Endothelial cell of umbilical vein (primary cell): ENCODE measurements around the gene ANKMY1. TPM values are rescaled to one million over a fixed set of nuclear protein-coding genes. Genes with fewer than 3 reads are reported as not detected.

Source experiments
- BruUV-seq: library from RNA; stranded (reverse); fragments of 400-500 nt; replicated peaks from 2 replicates; lab custom pipeline; 2021; lab: Mats Ljungman, UMichigan
- CTCF ChIA-PET: fragments of 300-600, 350-600 bp; sonication (Branson Sonifier 250); formaldehyde crosslinking; loops from one replicate; lab custom pipeline; 2021; ENCODE audit warnings: antibody characterized with exemption, inconsistent platforms; lab: Charles Lee
- POLR2A ChIA-PET: fragments of 300-600, 350-600 bp; sonication (Branson Sonifier 250); formaldehyde crosslinking; loops from one replicate; lab custom pipeline; 2021; ENCODE audit warnings: antibody characterized with exemption, inconsistent platforms; lab: Charles Lee
- DNase-seq: peaks from one replicate; pipeline ENCODE4 v3.0.0-alpha.2; 2011; ENCODE audit warnings: low read depth, low spot score
- FAIRE-seq: peaks from 2 replicates; lab custom pipeline; 2011; peaks lifted over from hg19 to GRCh38; lab: Jason Lieb, UNC
- H2AFZ ChIP-seq: 2 replicates; pipeline ENCODE4 v1.6.0; 2012; ENCODE audit warnings: low read depth, low read length, control low read depth, inconsistent platforms
- H3K27ac ChIP-seq: 2 replicates; pipeline ENCODE4 v1.5.1; 2011; ENCODE audit warnings: low read depth, mild to moderate bottlenecking, control low read depth, low read length, moderate library complexity; ENCODE audit not compliant: insufficient read depth
- H3K27me3 ChIP-seq, 2 experiments: 2 replicates each; pipeline versions ENCODE4 v1.6.0 to v1.6.1; 2011; ENCODE audit warnings: low read length in 2 of 2, mixed read lengths in 1 of 2; ENCODE audit not compliant: control insufficient read depth in 2 of 2, insufficient read depth in 2 of 2
- H3K36me3 ChIP-seq, 2 experiments: 2 replicates in 1 of 2; 3 replicates in 1 of 2; pipeline ENCODE4 v1.5.1; 2011; ENCODE audit warnings: low read length in 2 of 2, mild to moderate bottlenecking in 1 of 2, moderate library complexity in 1 of 2; ENCODE audit not compliant: control insufficient read depth in 2 of 2, insufficient read depth in 2 of 2; ENCODE audit errors: extremely low read depth in 1 of 2
- H3K4me1 ChIP-seq: 3 replicates; pipeline ENCODE4 v1.5.1; 2011; ENCODE audit warnings: mild to moderate bottlenecking, low read length; ENCODE audit not compliant: control insufficient read depth, insufficient read depth; ENCODE audit errors: extremely low read depth
- H3K4me2 ChIP-seq: 2 replicates; pipeline ENCODE4 v1.6.1; 2011; ENCODE audit warnings: low read length, control low read depth, mixed read lengths; ENCODE audit not compliant: insufficient read depth
- H3K4me3 ChIP-seq, 3 experiments: fragments of 200-600 bp in 1 of 3; sonication (generic), shearing (Covaris generic) in 1 of 3; replicated peaks in 1 of 3; 2 replicates each; pipeline ENCODE4 v1.5.1; 2011 to 2016; ENCODE audit warnings: control low read depth in 3 of 3, low read length in 3 of 3, mild to moderate bottlenecking in 2 of 3, inconsistent platforms in 1 of 3, low read depth in 1 of 3, moderate library complexity in 1 of 3; ENCODE audit not compliant: insufficient read depth in 1 of 3
- H3K79me2 ChIP-seq: 2 replicates; pipeline ENCODE4 v1.6.0; 2012; ENCODE audit warnings: low read length, inconsistent platforms; ENCODE audit not compliant: control insufficient read depth, insufficient read depth
- H3K9ac ChIP-seq: replicated peaks from 2 replicates; pipeline ENCODE3; 2011; ENCODE audit warnings: low read length, control low read depth; ENCODE audit not compliant: insufficient read depth; ENCODE audit errors: extremely low read depth
- H3K9me1 ChIP-seq: replicated peaks from 3 replicates; pipeline ENCODE4 v1.6.0; 2011; ENCODE audit warnings: mild to moderate bottlenecking, low read length; ENCODE audit not compliant: control insufficient read depth, insufficient read depth; ENCODE audit errors: extremely low read depth
- H3K9me3 ChIP-seq: replicated peaks from 2 replicates; pipeline ENCODE4 v1.5.1; 2012; ENCODE audit warnings: low read length, inconsistent platforms; ENCODE audit not compliant: control insufficient read depth, insufficient read depth
- H4K20me1 ChIP-seq: replicated peaks from 2 replicates; pipeline ENCODE3; 2011; ENCODE audit warnings: mild to moderate bottlenecking, low read length; ENCODE audit not compliant: control insufficient read depth, insufficient read depth; ENCODE audit errors: extremely low read depth
- CTCF ChIP-seq, 2 donors: IDR thresholded peaks; 1 replicate in 1 of 2; 2 replicates in 1 of 2; pipeline ENCODE4 v1.5.1; 2011; ENCODE audit warnings: low read length in 2 of 2, mild to moderate bottlenecking in 2 of 2, moderate library complexity in 2 of 2, control low read depth in 1 of 2, inconsistent platforms in 1 of 2, low read depth in 1 of 2; ENCODE audit not compliant: insufficient read depth in 1 of 2; ENCODE audit errors: extremely low read depth in 1 of 2
- EZH2 ChIP-seq: IDR thresholded peaks from 2 replicates; pipeline ENCODE4 v1.6.1; 2012; ENCODE audit warnings: borderline replicate concordance, low read depth, mild to moderate bottlenecking, moderate library complexity, low read length, inconsistent platforms; ENCODE audit not compliant: severe bottlenecking
- FOS ChIP-seq: IDR thresholded peaks from 2 replicates; pipeline ENCODE4 v1.6.1; 2011; ENCODE audit warnings: mild to moderate bottlenecking, low read length, moderate library complexity, borderline replicate concordance; ENCODE audit not compliant: insufficient read depth
- GATA2 ChIP-seq: IDR thresholded peaks from 2 replicates; pipeline ENCODE4 v1.7.0; 2011; ENCODE audit warnings: low read depth, mild to moderate bottlenecking, moderate library complexity, mixed read lengths, low read length; ENCODE audit not compliant: insufficient read length, insufficient read depth
- JUN ChIP-seq: IDR thresholded peaks from 2 replicates; pipeline ENCODE4 v1.6.1; 2011; ENCODE audit warnings: borderline replicate concordance, low read depth; ENCODE audit not compliant: insufficient read length, insufficient read depth
- MAX ChIP-seq: IDR thresholded peaks from 2 replicates; pipeline ENCODE4 v1.6.1; 2011; ENCODE audit not compliant: insufficient read depth, insufficient read length
- MYC ChIP-seq: IDR thresholded peaks from one replicate; pipeline ENCODE4 v1.6.1; 2011; ENCODE audit warnings: mild to moderate bottlenecking, low read depth, low read length
- POLR2A ChIP-seq: IDR thresholded peaks from 2 replicates; pipeline ENCODE4 v1.6.1; 2012; ENCODE audit warnings: low read depth, mild to moderate bottlenecking, control low read depth, low read length
- POLR2AphosphoS5 ChIP-seq: IDR thresholded peaks from 2 replicates; pipeline ENCODE4 v1.6.1; 2012; ENCODE audit warnings: low read depth, mild to moderate bottlenecking, control low read depth, low read length, moderate library complexity; ENCODE audit not compliant: insufficient read depth
- dilution Hi-C: fragments of 300-500 bp; cut with MboI; formaldehyde crosslinking; loops from one replicate; pipeline ENCODE4 v1.15.0; 2019; ENCODE audit warnings: low sequenced_read_pairs; ENCODE audit not compliant: extremely low pct_ligation_motif_present
- intact Hi-C: fragments of 100-400 bp; cut with micrococcal nuclease; formaldehyde crosslinking; loops from one replicate; pipeline ENCODE4 v1.10.0; 2022
- polyA plus RNA-seq, 4 experiments: library from polyadenylated mRNA; depleted of rRNA in 3 of 4; stranded (reverse) in 3 of 4; unstranded in 1 of 4; fragments of >200 nt; gene quantifications; 2 replicates each; pipeline versions ENCODE4 v1.2.1 to v1.2.3, GENCODE V29; 2011 to 2012; ENCODE audit warnings: missing spikeins in 1 of 4
- total RNA-seq: library from RNA; stranded (reverse); gene quantifications from 2 replicates; pipeline ENCODE4 v1.2.3, GENCODE V29; 2021

ANKMY1 gene
- total and polyA plus RNA-seq, 2 donors (not counting 3 experiments of a cell fraction or from before 2014, with no cell fraction given): 9.0 to 16.0 TPM

- Histone ChIP-seq H4K20me1 (no peaks in the 10 kb centered on the region), H3K27ac (no peak overlapping the region), H2AFZ (no peak overlapping the region), H3K4me2 (no peak overlapping the region), H3K27me3 (no peaks in the 10 kb centered on the region), H3K9me1 (no peaks in the 10 kb centered on the region), H3K9me3 (no peaks in the 10 kb centered on the region), H3K9ac (no peak overlapping the region), H3K79me2 (no peaks in the 10 kb centered on the region), H3K4me1 (no peaks in the 10 kb centered on the region), H3K36me3 (no peaks in the 10 kb centered on the region), H3K4me3 (no peak overlapping the region)
- intact Hi-C loops (no loop called here), dilution Hi-C loops (no loop called here)
- CTCF ChIA-PET: interaction anchor here (1.5 kb wide), 1 partner anchor 211 kb away, joined by 5 read pairs; no protein-coding TSS in a partner anchor
- TF ChIP-seq EZH2 (no peak), MYC (no peak), POLR2A (no peak), GATA2 (no peak), CTCF (IDR thresholded peaks at IDR 0.05; ENCODE audit: extremely low read depth in 1 of 2, insufficient read depth in 1 of 2, low read depth in 1 of 2, low read length in 2 of 2) (no peak), MAX (no peak), POLR2AphosphoS5 (no peak), FOS (no peak), JUN (no peak)
- POLR2A ChIA-PET: no interaction called here
- BruUV-seq: no TSS peak
- DNase-seq (no peak), FAIRE-seq (no peak)
These were observed 114.7 kb downstream of the ANKMY1 start for GRCh38 chr2:240442891-240443715.
